Neural cell (in vitro differentiated cells): ENCODE measurements around the gene ICAM2. TPM values are rescaled to one million over a fixed set of nuclear protein-coding genes. Genes with fewer than 3 reads are reported as not detected.

Experiments used
- H2AFZ ChIP-seq: fragments of 200-600, 300-800 bp; sonication (generic), shearing (Covaris generic); 2 replicates; pipeline ENCODE4 v1.6.0; 2014; ENCODE audit warnings: low read depth, mild to moderate bottlenecking, antibody characterized with exemption, low read length, moderate library complexity
- H3F3A ChIP-seq: fragments of 200-600 bp; shearing (Covaris generic); 2 replicates; pipeline ENCODE4 v1.6.1; 2016; ENCODE audit warnings: mild to moderate bottlenecking, moderate library complexity, mixed read lengths, antibody characterized with exemption, low read length; ENCODE audit not compliant: insufficient read depth, poor library complexity, severe bottlenecking
- H3K27ac ChIP-seq: fragments of 200-600, 300-800 bp; sonication (generic), shearing (Covaris generic); 2 replicates; pipeline ENCODE4 v1.5.1; 2014; ENCODE audit warnings: mild to moderate bottlenecking, low read length, moderate library complexity
- H3K27me3 ChIP-seq: fragments of 300-800, 200-600 bp; sonication (generic), shearing (Covaris generic); 2 replicates; pipeline ENCODE4 v1.6.0; 2014; ENCODE audit warnings: mild to moderate bottlenecking, low read depth, low read length, moderate library complexity; ENCODE audit not compliant: insufficient read depth
- H3K36me3 ChIP-seq: fragments of 300-800, 200-600 bp; sonication (generic), shearing (Covaris generic); 2 replicates; pipeline ENCODE4 v1.5.1; 2014; ENCODE audit warnings: mild to moderate bottlenecking, antibody characterized with exemption, low read length, moderate library complexity; ENCODE audit not compliant: insufficient read depth
- H3K4me2 ChIP-seq: fragments of 300-800, 200-600 bp; sonication (generic), shearing (Covaris generic); 2 replicates; pipeline ENCODE4 v1.6.0; 2014; ENCODE audit warnings: mild to moderate bottlenecking, low read length
- H3K4me3 ChIP-seq: fragments of 300-800, 200-600 bp; sonication (generic), shearing (Covaris generic); 2 replicates; pipeline ENCODE4 v1.5.1; 2014; ENCODE audit warnings: mild to moderate bottlenecking, low read length, moderate library complexity
- H3K79me2 ChIP-seq: fragments of 200-600 bp; shearing (Covaris generic); replicated peaks from 2 replicates; pipeline ENCODE4 v1.6.0; 2014; ENCODE audit warnings: mild to moderate bottlenecking, low read length, moderate library complexity; ENCODE audit not compliant: insufficient read depth
- H3K9ac ChIP-seq: fragments of 300-800, 200-600 bp; sonication (generic), shearing (Covaris generic); 2 replicates; pipeline ENCODE4 v1.6.1; 2016; ENCODE audit warnings: mild to moderate bottlenecking, low read length, mixed read lengths
- H3K9me2 ChIP-seq: fragments of 200-600 bp; shearing (Covaris generic); 2 replicates; pipeline ENCODE4 v1.6.1; 2016; ENCODE audit warnings: mild to moderate bottlenecking, low read length, mixed read lengths; ENCODE audit not compliant: insufficient read depth
- H3K9me3 ChIP-seq: fragments of 200-600, 300-800 bp; sonication (generic), shearing (Covaris generic); 2 replicates; pipeline ENCODE4 v1.6.1; 2016; ENCODE audit warnings: mild to moderate bottlenecking, mixed run types, low read length, moderate library complexity, mixed read lengths
- H4K20me1 ChIP-seq: fragments of 200-600 bp; shearing (Covaris generic); 2 replicates; pipeline ENCODE4 v1.6.1; 2016; ENCODE audit warnings: mild to moderate bottlenecking, mixed run types; ENCODE audit not compliant: insufficient read depth
- EP300 ChIP-seq: fragments of 450-650 bp; conservative IDR thresholded peaks from 2 replicates; pipeline ENCODE4 v1.6.1; 2014; ENCODE audit warnings: antibody characterized with exemption, mild to moderate bottlenecking, moderate library complexity; ENCODE audit not compliant: poor library complexity, severe bottlenecking
- EZH2 ChIP-seq: fragments of 200-600, 300-800 bp; shearing (Covaris generic), sonication (generic); IDR thresholded peaks from 2 replicates; pipeline ENCODE4 v1.6.1; 2014; ENCODE audit warnings: antibody characterized with exemption, low read length, borderline replicate concordance, mild to moderate bottlenecking; ENCODE audit not compliant: insufficient read depth, poor library complexity, severe bottlenecking
- MXI1 ChIP-seq: fragments of 450-650 bp; conservative IDR thresholded peaks from 2 replicates; pipeline ENCODE4 v1.6.1; 2014; ENCODE audit warnings: antibody characterized with exemption, mild to moderate bottlenecking; ENCODE audit not compliant: poor library complexity, severe bottlenecking
- POLR2AphosphoS5 ChIP-seq: IDR thresholded peaks from 2 replicates; pipeline ENCODE4 v1.6.1; 2012
- RAD21 ChIP-seq: fragments of 450-650 bp; conservative IDR thresholded peaks from 2 replicates; pipeline ENCODE4 v1.6.1; 2014; ENCODE audit warnings: antibody characterized with exemption, mild to moderate bottlenecking, moderate library complexity
- SMC3 ChIP-seq: fragments of 450-650 bp; conservative IDR thresholded peaks from 2 replicates; pipeline ENCODE4 v1.6.1; 2014; ENCODE audit warnings: antibody characterized with exemption, mild to moderate bottlenecking, moderate library complexity; ENCODE audit not compliant: poor library complexity
- TAF1 ChIP-seq: IDR thresholded peaks from 2 replicates; pipeline ENCODE4 v1.6.1; 2012; ENCODE audit warnings: low read depth
- polyA plus RNA-seq: library from polyadenylated mRNA; depleted of rRNA; stranded (reverse); fragments of >200 nt; gene quantifications from 2 replicates; pipeline ENCODE4 v1.2.3, GENCODE V29; 2014
- TF ChIP-seq, protein P1 (sequence below): fragments of 450-650 bp; IDR thresholded peaks from 2 replicates; pipeline ENCODE4 v1.5.1; 2014; ENCODE audit warnings: antibody characterized with exemption, mild to moderate bottlenecking, moderate library complexity; ENCODE audit not compliant: poor library complexity, severe bottlenecking
- TF ChIP-seq, protein P2 (sequence below): IDR thresholded peaks from 2 replicates; pipeline ENCODE4 v1.6.1; 2012; ENCODE audit warnings: borderline replicate concordance

The ICAM2 gene
- polyA plus RNA-seq, 1 donor from 2014 or later = not detected

- H2AFZ ChIP-seq = no peak overlapping the region
- no peak overlapping the region for H3K27ac ChIP-seq
- H4K20me1 ChIP-seq = no peaks in the 10 kb centered on the region
- H3K27me3 ChIP-seq = no peaks in the 10 kb centered on the region
- no peak overlapping the region for H3K9ac ChIP-seq
- H3K79me2 ChIP-seq = no peaks in the 10 kb centered on the region
- TF ChIP-seq, protein P1, sequence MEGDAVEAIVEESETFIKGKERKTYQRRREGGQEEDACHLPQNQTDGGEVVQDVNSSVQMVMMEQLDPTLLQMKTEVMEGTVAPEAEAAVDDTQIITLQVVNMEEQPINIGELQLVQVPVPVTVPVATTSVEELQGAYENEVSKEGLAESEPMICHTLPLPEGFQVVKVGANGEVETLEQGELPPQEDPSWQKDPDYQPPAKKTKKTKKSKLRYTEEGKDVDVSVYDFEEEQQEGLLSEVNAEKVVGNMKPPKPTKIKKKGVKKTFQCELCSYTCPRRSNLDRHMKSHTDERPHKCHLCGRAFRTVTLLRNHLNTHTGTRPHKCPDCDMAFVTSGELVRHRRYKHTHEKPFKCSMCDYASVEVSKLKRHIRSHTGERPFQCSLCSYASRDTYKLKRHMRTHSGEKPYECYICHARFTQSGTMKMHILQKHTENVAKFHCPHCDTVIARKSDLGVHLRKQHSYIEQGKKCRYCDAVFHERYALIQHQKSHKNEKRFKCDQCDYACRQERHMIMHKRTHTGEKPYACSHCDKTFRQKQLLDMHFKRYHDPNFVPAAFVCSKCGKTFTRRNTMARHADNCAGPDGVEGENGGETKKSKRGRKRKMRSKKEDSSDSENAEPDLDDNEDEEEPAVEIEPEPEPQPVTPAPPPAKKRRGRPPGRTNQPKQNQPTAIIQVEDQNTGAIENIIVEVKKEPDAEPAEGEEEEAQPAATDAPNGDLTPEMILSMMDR = no peak
- TF ChIP-seq TAF1 = no peak
- no peak for TF ChIP-seq MXI1
- H3K4me2 ChIP-seq = no peak overlapping the region
- H3K4me3 ChIP-seq = no peak overlapping the region
- no peaks in the 10 kb centered on the region for H3K36me3 ChIP-seq
- H3K9me2 ChIP-seq = no peaks in the 10 kb centered on the region
- no peaks in the 10 kb centered on the region for H3F3A ChIP-seq
- H3K9me3 ChIP-seq = no peaks in the 10 kb centered on the region
Observed at GRCh38 chr17:64009571-64010402, 10.6 kb downstream of the ICAM2 start.

DNA sequence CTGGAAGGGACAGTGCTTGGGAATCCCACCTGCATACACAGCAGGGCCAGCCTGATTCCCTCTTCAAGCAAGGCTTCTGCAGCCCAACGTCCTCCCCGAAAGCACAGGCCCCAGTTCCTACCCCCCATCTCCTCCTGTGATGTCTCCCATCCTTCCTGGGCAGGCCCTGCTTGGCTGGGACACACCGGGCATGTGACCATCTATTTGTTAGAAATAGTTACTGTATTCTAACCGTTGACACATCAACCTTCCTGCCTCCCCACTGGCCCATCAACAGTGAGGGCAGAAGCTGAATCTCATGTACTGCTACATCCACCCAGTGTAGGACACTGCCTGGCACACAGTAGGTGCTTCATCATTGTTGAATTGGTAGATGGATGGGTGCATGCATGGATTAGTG lies 11.6 kb downstream of the ICAM2 start:
- no peak overlapping the region for H3K4me2 ChIP-seq
- H3K9me3 ChIP-seq = no peaks in the 10 kb centered on the region
- H3K4me3 ChIP-seq = no peak overlapping the region
- no peaks in the 10 kb centered on the region for H3K9me2 ChIP-seq
- no peaks in the 10 kb centered on the region for H3K79me2 ChIP-seq
- H4K20me1 ChIP-seq = no peaks in the 10 kb centered on the region
- H3K9ac ChIP-seq = no peak overlapping the region
- no peaks in the 10 kb centered on the region for H3K36me3 ChIP-seq
- H3K27me3 ChIP-seq = no peaks in the 10 kb centered on the region
- H3F3A ChIP-seq = no peaks in the 10 kb centered on the region
- TF ChIP-seq, protein P1 = no peak
- no peak overlapping the region for H2AFZ ChIP-seq
- no peak overlapping the region for H3K27ac ChIP-seq

GRCh38 chr17:64008346-64008745 lies 12.1 kb downstream of the ICAM2 start:
- no peaks in the 10 kb centered on the region for H3K36me3 ChIP-seq
- no peak overlapping the region for H3K4me3 ChIP-seq
- H3K79me2 ChIP-seq = no peaks in the 10 kb centered on the region
- no peaks in the 10 kb centered on the region for H3F3A ChIP-seq
- no peak overlapping the region for H3K4me2 ChIP-seq
- no peak for TF ChIP-seq EP300
- no peak for TF ChIP-seq RAD21
- no peak for TF ChIP-seq MXI1
- TF ChIP-seq, protein P1 = no peak
- TF ChIP-seq SMC3 = no peak
- TF ChIP-seq EZH2 = no peak
- no peak for TF ChIP-seq POLR2AphosphoS5
- TF ChIP-seq TAF1 = no peak
- TF ChIP-seq, protein P2, sequence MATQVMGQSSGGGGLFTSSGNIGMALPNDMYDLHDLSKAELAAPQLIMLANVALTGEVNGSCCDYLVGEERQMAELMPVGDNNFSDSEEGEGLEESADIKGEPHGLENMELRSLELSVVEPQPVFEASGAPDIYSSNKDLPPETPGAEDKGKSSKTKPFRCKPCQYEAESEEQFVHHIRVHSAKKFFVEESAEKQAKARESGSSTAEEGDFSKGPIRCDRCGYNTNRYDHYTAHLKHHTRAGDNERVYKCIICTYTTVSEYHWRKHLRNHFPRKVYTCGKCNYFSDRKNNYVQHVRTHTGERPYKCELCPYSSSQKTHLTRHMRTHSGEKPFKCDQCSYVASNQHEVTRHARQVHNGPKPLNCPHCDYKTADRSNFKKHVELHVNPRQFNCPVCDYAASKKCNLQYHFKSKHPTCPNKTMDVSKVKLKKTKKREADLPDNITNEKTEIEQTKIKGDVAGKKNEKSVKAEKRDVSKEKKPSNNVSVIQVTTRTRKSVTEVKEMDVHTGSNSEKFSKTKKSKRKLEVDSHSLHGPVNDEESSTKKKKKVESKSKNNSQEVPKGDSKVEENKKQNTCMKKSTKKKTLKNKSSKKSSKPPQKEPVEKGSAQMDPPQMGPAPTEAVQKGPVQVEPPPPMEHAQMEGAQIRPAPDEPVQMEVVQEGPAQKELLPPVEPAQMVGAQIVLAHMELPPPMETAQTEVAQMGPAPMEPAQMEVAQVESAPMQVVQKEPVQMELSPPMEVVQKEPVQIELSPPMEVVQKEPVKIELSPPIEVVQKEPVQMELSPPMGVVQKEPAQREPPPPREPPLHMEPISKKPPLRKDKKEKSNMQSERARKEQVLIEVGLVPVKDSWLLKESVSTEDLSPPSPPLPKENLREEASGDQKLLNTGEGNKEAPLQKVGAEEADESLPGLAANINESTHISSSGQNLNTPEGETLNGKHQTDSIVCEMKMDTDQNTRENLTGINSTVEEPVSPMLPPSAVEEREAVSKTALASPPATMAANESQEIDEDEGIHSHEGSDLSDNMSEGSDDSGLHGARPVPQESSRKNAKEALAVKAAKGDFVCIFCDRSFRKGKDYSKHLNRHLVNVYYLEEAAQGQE = no peak
- no peaks in the 10 kb centered on the region for H3K9me3 ChIP-seq
- H3K27me3 ChIP-seq = no peaks in the 10 kb centered on the region
- no peaks in the 10 kb centered on the region for H4K20me1 ChIP-seq
- H3K9me2 ChIP-seq = no peaks in the 10 kb centered on the region
- no peak overlapping the region for H2AFZ ChIP-seq
- H3K27ac ChIP-seq = no peak overlapping the region
- no peak overlapping the region for H3K9ac ChIP-seq
